Neuron (in vitro differentiated cells): ENCODE measurements around the gene GNG14.
"Not testable (repeated sequence)": the region's sequence is repeated elsewhere in the genome, so short reads cannot be mapped to it uniquely, and the experiment has no call there.

Experiments used
- H2AFZ ChIP-seq: one replicate; pipeline ENCODE4 v1.6.1; 2013; ENCODE audit warnings: low read depth, mild to moderate bottlenecking, inconsistent platforms, low read length, moderate library complexity
- H3K27me3 ChIP-seq: one replicate; pipeline ENCODE4 v1.6.1; 2013; ENCODE audit warnings: low read length; ENCODE audit not compliant: insufficient read depth
- H3K36me3 ChIP-seq: one replicate; pipeline ENCODE4 v1.6.1; 2013; ENCODE audit warnings: low read length; ENCODE audit not compliant: insufficient read depth
- H3K4me1 ChIP-seq: one replicate; pipeline ENCODE4 v1.6.1; 2013; ENCODE audit warnings: low read length; ENCODE audit not compliant: insufficient read depth
- H3K4me3 ChIP-seq: 2 replicates; pipeline ENCODE4 v1.5.1; 2013; ENCODE audit warnings: mild to moderate bottlenecking, low read length, moderate library complexity
- H3K9me3 ChIP-seq: one replicate; pipeline ENCODE4 v1.6.1; 2013; ENCODE audit warnings: low read length

Gene GNG14

GRCh38 chr19:12670159-12670928 lies 17.5 kb upstream of the GNG14 start:
- Histone ChIP-seq H3K27me3 (no peaks in the 10 kb centered on the region), H3K4me1 (peaks cover 41% of the 10 kb centered on the region), H2AFZ (no peak overlapping the region), H3K9me3 (no peaks in the 10 kb centered on the region), H3K36me3 (peaks cover 31% of the 10 kb centered on the region), H3K4me3 (peak overlapping the region; percentile 91)

- H3K36me3 ChIP-seq = peaks cover 46% of the 10 kb centered on the region
- peaks cover 23% of the 10 kb centered on the region for H3K4me1 ChIP-seq
- no peaks in the 10 kb centered on the region for H3K27me3 ChIP-seq
- no peak overlapping the region for H3K4me3 ChIP-seq
- no peak overlapping the region for H2AFZ ChIP-seq
- H3K9me3 ChIP-seq = no peaks in the 10 kb centered on the region
Measured at GRCh38 chr19:12672744-12673143, 15.1 kb upstream of the GNG14 start.

- Histone ChIP-seq H3K4me3 (no peak overlapping the region), H2AFZ (no peak overlapping the region), H3K27me3 (no peaks in the 10 kb centered on the region), H3K4me1 (peaks cover 5% of the 10 kb centered on the region), H3K36me3 (peaks cover 56% of the 10 kb centered on the region), H3K9me3 (no peaks in the 10 kb centered on the region)
Measured at GRCh38 chr19:12675399-12675798, 12.4 kb upstream of the GNG14 start.

- H3K27me3 ChIP-seq = no peaks in the 10 kb centered on the region
- H3K4me3 ChIP-seq = no peak overlapping the region
- no peaks in the 10 kb centered on the region for H3K9me3 ChIP-seq
- no peaks in the 10 kb centered on the region for H3K4me1 ChIP-seq
- H3K36me3 ChIP-seq = peaks cover 53% of the 10 kb centered on the region
- H2AFZ ChIP-seq = no peak overlapping the region
Measured at GRCh38 chr19:12675940-12676339, 11.9 kb upstream of the GNG14 start.

GRCh38 chr19:12676384-12676792 lies 11.4 kb upstream of the GNG14 start:
- no peaks in the 10 kb centered on the region for H3K27me3 ChIP-seq
- H3K4me1 ChIP-seq = no peaks in the 10 kb centered on the region
- peaks cover 53% of the 10 kb centered on the region for H3K36me3 ChIP-seq
- H3K4me3 ChIP-seq = no peak overlapping the region
- H3K9me3 ChIP-seq = no peaks in the 10 kb centered on the region
- no peak overlapping the region for H2AFZ ChIP-seq

- H3K4me3 ChIP-seq = no peak overlapping the region
- no peaks in the 10 kb centered on the region for H3K4me1 ChIP-seq
- peaks cover 53% of the 10 kb centered on the region for H3K36me3 ChIP-seq
- no peaks in the 10 kb centered on the region for H3K27me3 ChIP-seq
- no peak overlapping the region for H2AFZ ChIP-seq
- H3K9me3 ChIP-seq = no peaks in the 10 kb centered on the region
Measured at GRCh38 chr19:12676928-12677327, 10.9 kb upstream of the GNG14 start.

- not testable (repeated sequence) for H3K4me1 ChIP-seq, H2AFZ ChIP-seq, H3K27me3 ChIP-seq, H3K4me3 ChIP-seq, H3K9me3 ChIP-seq
- H3K36me3 ChIP-seq = peaks cover 48% of the 10 kb centered on the region
Measured at GRCh38 chr19:12678039-12678438, 9.8 kb upstream of the GNG14 start.

GRCh38 chr19:12680034-12680433 lies 7.8 kb upstream of the GNG14 start:
- Histone ChIP-seq H3K36me3 (peaks cover 36% of the 10 kb centered on the region), H3K4me3 (no peak overlapping the region), H3K4me1 (no peaks in the 10 kb centered on the region), H3K27me3 (no peaks in the 10 kb centered on the region), H3K9me3 (no peaks in the 10 kb centered on the region), H2AFZ (no peak overlapping the region)

GRCh38 chr19:12681074-12681987 lies 6.5 kb upstream of the GNG14 start, which contains the start of gene DHPS:
TSS of gene DHPS (minus strand) at chr19:12681880. CDS start at chr19:12681766, 114 bp downstream.
- Histone ChIP-seq H2AFZ (peak within 1 kb of the TSS; percentile 24), H3K4me3 (peak within 1 kb of the TSS; percentile 88), H3K27me3 (no peaks in the 10 kb centered on the region), H3K4me1 (no peaks in the 10 kb centered on the region), H3K36me3 (peaks cover 24% of the 10 kb centered on the region), H3K9me3 (no peaks in the 10 kb centered on the region)

GRCh38 chr19:12685831-12686230 lies 2.0 kb upstream of the GNG14 start:
- H3K4me1 ChIP-seq = no peaks in the 10 kb centered on the region
- H3K36me3 ChIP-seq = peaks cover 15% of the 10 kb centered on the region
- H3K4me3 ChIP-seq = no peak overlapping the region
- H3K27me3 ChIP-seq = no peaks in the 10 kb centered on the region
- no peak overlapping the region for H2AFZ ChIP-seq
- no peaks in the 10 kb centered on the region for H3K9me3 ChIP-seq

GRCh38 chr19:12689012-12689411 lies 1.2 kb downstream of the GNG14 start:
- Histone ChIP-seq H3K9me3 (no peaks in the 10 kb centered on the region), H3K4me1 (no peaks in the 10 kb centered on the region), H3K27me3 (no peaks in the 10 kb centered on the region), H3K4me3 (no peak overlapping the region), H3K36me3 (peaks cover 20% of the 10 kb centered on the region), H2AFZ (no peak overlapping the region)

GRCh38 chr19:12689581-12690216 lies 1.9 kb downstream of the GNG14 start:
- Histone ChIP-seq H3K9me3 (no peaks in the 10 kb centered on the region), H3K4me1 (no peaks in the 10 kb centered on the region), H3K36me3 (peaks cover 20% of the 10 kb centered on the region), H3K4me3 (no peak overlapping the region), H2AFZ (no peak overlapping the region), H3K27me3 (no peaks in the 10 kb centered on the region)

- no peaks in the 10 kb centered on the region for H3K9me3 ChIP-seq
- no peaks in the 10 kb centered on the region for H3K27me3 ChIP-seq
- H3K4me3 ChIP-seq = no peak overlapping the region
- peaks cover 21% of the 10 kb centered on the region for H3K36me3 ChIP-seq
- no peak overlapping the region for H2AFZ ChIP-seq
- H3K4me1 ChIP-seq = peaks cover 10% of the 10 kb centered on the region
Measured at GRCh38 chr19:12692960-12693359, 5.2 kb downstream of the GNG14 start.
